Immature natural killer cell (primary cell): ENCODE data around the gene DPP10. TPM values are rescaled to one million over a fixed set of nuclear protein-coding genes. Genes with fewer than 3 reads are reported as not detected.

Experiments
- DNase-seq, 3 donors: peaks; one replicate each; pipeline ENCODE4 v3.0.0; 2022; ENCODE audit warnings: mixed read lengths in 1 of 3
- H3K27ac Mint-ChIP-seq, 6 donors: one replicate each; pipeline ENCODE4 v1.8.0; 2020; ENCODE audit warnings: mixed read lengths in 6 of 6, mild to moderate bottlenecking in 5 of 6, inconsistent platforms in 4 of 6, moderate library complexity in 3 of 6
- H3K27me3 Mint-ChIP-seq, 3 donors: one replicate each; pipeline ENCODE4 v1.8.0; 2020 to 2021; ENCODE audit warnings: low read depth in 3 of 3, mild to moderate bottlenecking in 3 of 3, mixed read lengths in 3 of 3, moderate library complexity in 3 of 3, inconsistent platforms in 1 of 3
- H3K36me3 Mint-ChIP-seq, 3 donors: one replicate each; pipeline ENCODE4 v1.8.0; 2020; ENCODE audit warnings: mixed read lengths in 3 of 3, inconsistent platforms in 2 of 3, mild to moderate bottlenecking in 2 of 3
- H3K4me1 Mint-ChIP-seq, 2 donors: one replicate each; pipeline ENCODE4 v1.8.0; 2020; ENCODE audit warnings: inconsistent platforms in 2 of 2, mild to moderate bottlenecking in 2 of 2, mixed read lengths in 2 of 2, moderate library complexity in 1 of 2
- H3K4me3 Mint-ChIP-seq, 5 donors: one replicate each; pipeline ENCODE4 v1.8.0; 2020; ENCODE audit warnings: mild to moderate bottlenecking in 5 of 5, mixed read lengths in 5 of 5, inconsistent platforms in 3 of 5, moderate library complexity in 3 of 5
- H3K9me3 Mint-ChIP-seq, 6 donors: one replicate each; pipeline ENCODE4 v1.8.0; 2020; ENCODE audit warnings: mild to moderate bottlenecking in 6 of 6, mixed read lengths in 6 of 6, inconsistent platforms in 4 of 6, moderate library complexity in 3 of 6
- polyA plus RNA-seq, 3 donors: library from polyadenylated mRNA; unstranded; fragments of 300-500 nt; fragmentation: Illumina TruSeq; gene quantifications; one replicate each; pipeline ENCODE4 v1.2.3, GENCODE V29; 2021

The DPP10 gene
- polyA plus RNA-seq, 3 donors from 2014 or later, result not detected

DNA sequence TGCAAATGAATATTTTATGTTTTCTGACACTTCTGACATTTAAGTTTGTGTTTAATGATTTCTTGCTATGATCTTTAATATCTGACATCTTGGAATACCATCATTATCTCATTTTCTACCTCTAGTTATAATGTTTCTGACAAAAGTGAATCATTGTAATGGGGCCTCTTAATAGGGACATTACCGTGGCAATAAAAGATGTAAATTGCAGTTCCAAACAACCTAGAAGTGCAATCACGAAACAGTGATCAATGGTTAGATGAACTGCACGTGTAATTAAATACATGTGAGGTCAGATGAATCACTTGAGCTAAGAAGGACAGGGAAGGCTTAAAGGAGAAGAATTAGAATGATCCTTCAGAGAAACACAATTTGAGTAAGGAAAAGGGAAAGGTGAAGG lies 1078.3 kb downstream of the DPP10 start:
- DNase-seq, result no peak
- H3K27ac Mint-ChIP-seq, result no peak overlapping the region

DNA sequence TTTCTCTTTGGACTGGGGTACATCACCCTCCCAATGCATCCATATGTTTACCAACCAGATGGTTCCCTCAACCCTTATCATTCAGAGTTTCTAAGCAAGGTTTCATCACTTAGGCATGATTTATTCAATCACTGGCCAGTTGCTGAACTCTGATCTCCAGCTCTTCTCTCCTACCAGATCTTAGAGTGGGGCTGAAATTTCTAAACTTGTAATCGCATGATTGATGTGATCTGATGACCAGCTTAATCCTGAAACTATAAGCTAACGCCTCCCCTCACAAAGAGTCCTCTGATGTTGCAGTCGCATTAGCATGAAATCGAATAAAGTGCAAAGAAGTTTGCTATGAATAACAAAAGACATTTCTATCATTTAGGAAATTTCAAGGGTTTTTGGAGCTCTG lies 1082.0 kb downstream of the DPP10 start:
- no peak for DNase-seq
- H3K27me3 Mint-ChIP-seq, result peaks cover 0 to 1% (median 0%) of the 10 kb centered on the region in 3 donors

More for the DNA sequence above, 1078.3 kb downstream of the DPP10 start:
- Mint-ChIP-seq H3K4me3 (no peak overlapping the region), H3K9me3 (peaks cover 9 to 42% (median 33%) of the 10 kb centered on the region in 6 donors), H3K4me1 (no peaks in the 10 kb centered on the region), H3K36me3 (peaks cover 0 to 3% (median 0%) of the 10 kb centered on the region in 3 donors), H3K27me3 (peaks cover 0 to 1% (median 0%) of the 10 kb centered on the region in 3 donors)

DNA sequence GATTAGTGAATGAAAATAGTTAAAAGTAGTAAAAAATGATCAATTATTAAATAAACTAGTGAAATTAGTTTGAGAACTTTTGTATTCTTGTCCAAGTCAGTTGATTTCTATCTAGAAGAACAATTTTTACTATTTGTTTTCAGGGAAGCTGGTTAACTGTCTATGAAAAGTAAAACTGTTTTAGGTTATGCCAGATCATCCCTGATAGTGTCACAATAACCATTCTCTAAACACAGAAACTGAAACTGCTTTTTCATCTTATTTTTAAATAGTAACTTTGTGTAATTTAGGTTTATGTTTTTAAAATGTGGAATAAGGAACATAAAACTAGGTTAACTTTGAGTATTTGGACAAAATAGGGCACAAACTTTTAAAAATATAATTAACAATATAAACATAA lies 1087.2 kb downstream of the DPP10 start:
- Mint-ChIP-seq H3K27ac (no peak overlapping the region), H3K4me3 (no peak overlapping the region), H3K36me3 (no peaks in the 10 kb centered on the region), H3K27me3 (no peaks in the 10 kb centered on the region), H3K4me1 (no peaks in the 10 kb centered on the region), H3K9me3 (peaks cover 3 to 50% (median 18%) of the 10 kb centered on the region in 6 donors)
- no peak for DNase-seq

More for the DNA sequence above, 1082.0 kb downstream of the DPP10 start:
- H3K27ac Mint-ChIP-seq, result no peak overlapping the region
- H3K4me3 Mint-ChIP-seq, result no peak overlapping the region
- H3K36me3 Mint-ChIP-seq, result peaks cover 0 to 3% (median 0%) of the 10 kb centered on the region in 3 donors
- H3K9me3 Mint-ChIP-seq, result peaks cover 13 to 54% (median 38%) of the 10 kb centered on the region in 6 donors
- H3K4me1 Mint-ChIP-seq, result no peaks in the 10 kb centered on the region

DNA sequence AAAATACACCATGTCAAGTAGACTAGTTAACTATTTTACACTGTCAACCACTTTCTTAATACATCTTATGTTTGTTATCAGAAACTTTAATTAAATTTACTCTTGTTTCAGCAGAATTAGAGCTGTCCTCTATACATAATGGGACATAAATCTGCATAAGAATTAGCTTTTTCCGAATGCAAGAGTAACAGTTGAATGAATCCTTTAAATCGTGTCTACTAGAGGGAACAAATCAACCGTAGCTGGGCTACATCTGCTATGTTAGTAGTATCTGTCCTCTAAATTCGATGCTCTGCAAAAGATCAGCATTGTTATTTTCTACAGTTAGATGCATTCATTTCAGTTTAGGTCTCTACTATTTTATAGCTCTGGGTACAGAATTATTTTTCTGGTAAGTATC lies 1090.6 kb downstream of the DPP10 start:
- Mint-ChIP-seq H3K27ac (no peak overlapping the region), H3K9me3 (peaks cover 0 to 38% (median 16%) of the 10 kb centered on the region in 6 donors), H3K27me3 (no peaks in the 10 kb centered on the region), H3K4me3 (no peak overlapping the region), H3K36me3 (no peaks in the 10 kb centered on the region), H3K4me1 (no peaks in the 10 kb centered on the region)
- DNase-seq, result no peak

DNA sequence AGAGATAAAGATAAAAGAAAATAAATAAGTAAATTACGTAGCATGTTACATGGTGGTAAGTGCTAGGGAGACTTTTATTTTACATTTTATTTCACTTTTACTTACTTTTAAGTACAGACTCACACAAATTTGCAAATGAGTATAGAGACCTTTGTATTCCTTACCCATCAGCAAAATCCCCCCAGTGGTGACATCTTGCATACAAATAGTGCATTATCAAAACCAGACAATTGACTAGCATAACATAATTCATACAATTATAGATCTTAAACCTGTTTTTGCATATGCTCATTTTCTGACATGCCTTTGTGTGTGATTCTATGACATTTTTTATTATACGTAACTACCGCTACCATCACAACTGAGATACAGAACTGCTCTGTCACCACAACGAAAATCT lies 1099.4 kb downstream of the DPP10 start:
- H3K27me3 Mint-ChIP-seq, result peaks cover 0 to 1% (median 0%) of the 10 kb centered on the region in 3 donors
- no peak overlapping the region for H3K4me3 Mint-ChIP-seq
- no peak for DNase-seq
- H3K9me3 Mint-ChIP-seq, result peaks cover 5 to 46% (median 32%) of the 10 kb centered on the region in 6 donors
- no peaks in the 10 kb centered on the region for H3K4me1 Mint-ChIP-seq
- H3K36me3 Mint-ChIP-seq, result peaks cover 0 to 3% (median 0%) of the 10 kb centered on the region in 3 donors
- H3K27ac Mint-ChIP-seq, result no peak overlapping the region

DNA sequence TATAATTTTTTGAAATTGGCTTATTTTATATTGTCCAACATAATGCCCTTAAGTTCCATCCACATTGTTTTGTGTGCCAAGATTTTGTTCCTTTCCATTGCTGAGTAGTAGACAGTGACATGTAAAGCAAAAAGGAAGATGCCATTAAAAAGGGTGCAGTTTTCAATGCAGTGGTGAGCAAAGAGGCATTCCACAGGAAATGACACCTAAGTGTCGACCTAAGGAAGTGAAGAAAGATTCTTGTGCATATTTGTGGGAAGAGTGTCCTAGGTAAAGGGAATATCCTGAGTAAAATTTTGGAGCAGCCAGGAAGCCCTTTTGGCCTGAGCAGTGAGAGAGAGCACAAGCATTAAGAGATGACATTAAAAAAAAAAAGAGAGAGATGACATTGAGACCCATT lies 1099.9 kb downstream of the DPP10 start:
- Mint-ChIP-seq H3K27me3 (peaks cover 0 to 1% (median 0%) of the 10 kb centered on the region in 3 donors), H3K9me3 (peaks cover 5 to 42% (median 32%) of the 10 kb centered on the region in 6 donors), H3K4me3 (no peak overlapping the region), H3K27ac (no peak overlapping the region), H3K4me1 (no peaks in the 10 kb centered on the region), H3K36me3 (peaks cover 0 to 3% (median 0%) of the 10 kb centered on the region in 3 donors)
- no peak for DNase-seq

DNA sequence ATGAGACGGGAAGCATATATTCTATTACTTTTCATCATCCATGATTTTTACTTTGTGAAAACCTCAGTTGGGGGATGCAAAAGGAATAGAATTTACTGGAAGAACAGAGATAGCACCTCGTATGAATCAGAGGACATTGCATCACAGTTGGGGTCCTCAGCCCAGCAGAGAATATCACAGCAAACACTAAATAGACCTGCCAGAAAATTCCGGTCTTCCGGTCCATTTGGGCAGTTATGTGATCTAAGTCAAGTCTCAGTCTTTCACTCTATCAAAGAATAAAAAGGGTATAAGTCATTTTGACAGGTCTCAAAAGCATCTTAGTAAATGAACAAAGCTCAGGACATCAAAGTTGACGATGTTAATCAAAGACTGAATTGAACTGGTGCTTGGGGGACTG lies 1100.6 kb downstream of the DPP10 start:
- no peak for DNase-seq
- Mint-ChIP-seq H3K4me3 (no peak overlapping the region), H3K36me3 (peaks cover 0 to 3% (median 0%) of the 10 kb centered on the region in 3 donors), H3K9me3 (peaks cover 5 to 42% (median 31%) of the 10 kb centered on the region in 6 donors), H3K27me3 (peaks cover 0 to 1% (median 0%) of the 10 kb centered on the region in 3 donors), H3K4me1 (no peaks in the 10 kb centered on the region), H3K27ac (no peak overlapping the region)

DNA sequence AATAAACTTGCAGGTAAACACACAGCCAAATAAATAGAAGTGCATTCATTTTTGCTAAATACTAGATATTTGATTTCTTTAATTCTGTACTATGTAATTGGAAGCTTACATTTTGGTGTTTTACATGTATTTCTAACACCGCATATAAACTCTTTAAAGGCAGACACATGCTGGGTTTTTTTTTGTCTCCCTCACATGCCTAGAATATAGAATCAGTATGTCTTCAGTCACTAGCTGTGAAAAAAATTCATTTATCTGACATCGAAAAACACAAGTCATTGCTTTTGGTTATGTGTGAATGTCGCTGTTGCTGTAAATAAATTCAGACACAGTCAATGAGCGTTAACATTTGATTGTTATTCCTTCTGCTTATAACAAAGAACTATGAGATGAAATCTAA lies 1101.0 kb downstream of the DPP10 start:
- Mint-ChIP-seq H3K27me3 (peaks cover 0 to 1% (median 0%) of the 10 kb centered on the region in 3 donors), H3K36me3 (peaks cover 0 to 3% (median 0%) of the 10 kb centered on the region in 3 donors), H3K4me1 (no peaks in the 10 kb centered on the region), H3K27ac (no peak overlapping the region), H3K4me3 (no peak overlapping the region), H3K9me3 (peaks cover 5 to 42% (median 33%) of the 10 kb centered on the region in 6 donors)
- no peak for DNase-seq

DNA sequence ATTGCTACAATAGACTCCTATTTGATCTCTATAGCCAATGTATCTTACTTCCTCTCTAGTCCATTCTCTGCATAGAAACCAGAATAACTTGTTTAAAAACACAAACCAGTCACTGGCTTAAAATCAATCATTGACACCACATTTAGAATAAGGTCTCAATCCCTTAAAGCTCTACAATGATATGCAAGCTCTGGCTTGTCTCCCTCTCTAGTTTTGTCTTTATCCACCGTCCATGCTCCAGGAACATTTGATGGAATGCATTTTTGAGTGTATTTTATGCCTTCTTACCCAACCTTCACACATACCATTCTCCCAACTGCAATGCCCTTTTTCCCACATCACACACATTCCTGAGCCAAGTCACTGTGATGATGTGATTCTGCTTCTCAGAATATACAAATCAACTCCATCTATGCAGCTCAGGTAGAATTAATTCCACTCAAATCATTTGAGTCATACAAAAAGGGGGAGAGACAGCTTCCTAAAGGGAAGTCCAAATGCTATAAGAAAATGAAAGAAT lies 1107.2 kb downstream of the DPP10 start:
- Mint-ChIP-seq H3K4me1 (no peaks in the 10 kb centered on the region), H3K27ac (no peak overlapping the region), H3K9me3 (peaks cover 16 to 58% (median 35%) of the 10 kb centered on the region in 6 donors), H3K36me3 (no peaks in the 10 kb centered on the region), H3K4me3 (no peak overlapping the region), H3K27me3 (no peaks in the 10 kb centered on the region)
- DNase-seq, result no peak

DNA sequence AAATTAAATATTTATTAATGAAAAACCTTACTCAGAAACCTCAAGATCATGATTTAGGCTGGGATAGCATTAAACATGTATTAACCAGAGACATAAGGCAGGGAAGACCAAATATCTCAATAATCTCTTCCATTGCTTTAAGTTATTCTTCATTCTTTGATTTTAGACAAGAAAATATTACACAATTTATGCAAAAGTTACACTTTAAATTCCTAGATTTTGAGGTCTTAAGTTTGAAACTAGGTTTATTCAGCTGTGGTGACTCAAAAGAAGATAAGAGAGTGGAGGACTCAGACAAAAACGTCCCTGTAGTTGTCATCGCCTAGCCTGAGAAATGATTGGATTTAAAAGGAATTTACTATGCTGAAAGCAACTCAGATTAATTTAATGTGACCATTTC lies 1110.3 kb downstream of the DPP10 start:
- DNase-seq, result no peak
- no peak overlapping the region for H3K27ac Mint-ChIP-seq
- no peaks in the 10 kb centered on the region for H3K27me3 Mint-ChIP-seq
- no peak overlapping the region for H3K4me3 Mint-ChIP-seq
- H3K36me3 Mint-ChIP-seq, result no peaks in the 10 kb centered on the region
- peaks cover 21 to 54% (median 29%) of the 10 kb centered on the region in 6 donors for H3K9me3 Mint-ChIP-seq
- H3K4me1 Mint-ChIP-seq, result no peaks in the 10 kb centered on the region

DNA sequence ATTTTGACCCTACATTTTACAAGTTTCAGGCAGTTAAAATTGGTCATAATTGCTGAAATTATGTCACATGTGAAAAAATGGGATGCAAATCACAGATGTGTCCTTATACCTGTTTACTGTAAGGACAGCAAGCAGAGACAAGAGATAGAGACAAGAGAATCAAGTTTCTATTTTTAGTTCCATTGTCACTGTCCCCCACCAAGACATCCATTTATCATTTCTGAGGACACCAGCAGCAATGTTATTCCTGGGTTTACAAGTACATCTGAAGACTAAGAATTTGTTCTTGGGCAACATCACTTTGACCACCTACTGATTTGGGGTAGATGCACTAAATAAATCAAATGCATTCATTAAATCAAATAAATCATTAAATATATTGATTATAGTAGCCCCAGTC lies 1111.7 kb downstream of the DPP10 start:
- Mint-ChIP-seq H3K4me3 (no peak overlapping the region), H3K27ac (no peak overlapping the region), H3K36me3 (no peaks in the 10 kb centered on the region), H3K27me3 (no peaks in the 10 kb centered on the region), H3K9me3 (peaks cover 16 to 49% (median 25%) of the 10 kb centered on the region in 6 donors), H3K4me1 (no peaks in the 10 kb centered on the region)
- DNase-seq, result no peak

DNA sequence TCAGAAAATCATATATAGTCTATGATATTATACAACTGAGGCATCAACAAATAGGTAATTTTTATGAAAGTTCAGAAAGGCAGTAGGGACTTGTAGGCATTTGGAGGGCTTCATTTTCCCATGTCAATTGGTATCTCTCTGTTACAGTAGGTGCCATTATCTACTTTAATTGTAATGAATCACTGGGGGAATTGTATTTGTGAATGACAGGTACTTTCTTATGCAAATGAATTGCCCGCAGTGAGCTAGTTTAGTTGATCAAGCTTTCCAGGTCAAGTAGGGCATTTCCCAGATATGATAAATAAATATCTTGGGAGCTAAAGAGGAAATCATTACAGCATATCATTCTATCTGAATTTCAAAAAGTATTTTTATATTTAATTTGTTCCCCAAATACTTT lies 1116.3 kb downstream of the DPP10 start:
- peaks cover 22 to 52% (median 26%) of the 10 kb centered on the region in 6 donors for H3K9me3 Mint-ChIP-seq

DNA sequence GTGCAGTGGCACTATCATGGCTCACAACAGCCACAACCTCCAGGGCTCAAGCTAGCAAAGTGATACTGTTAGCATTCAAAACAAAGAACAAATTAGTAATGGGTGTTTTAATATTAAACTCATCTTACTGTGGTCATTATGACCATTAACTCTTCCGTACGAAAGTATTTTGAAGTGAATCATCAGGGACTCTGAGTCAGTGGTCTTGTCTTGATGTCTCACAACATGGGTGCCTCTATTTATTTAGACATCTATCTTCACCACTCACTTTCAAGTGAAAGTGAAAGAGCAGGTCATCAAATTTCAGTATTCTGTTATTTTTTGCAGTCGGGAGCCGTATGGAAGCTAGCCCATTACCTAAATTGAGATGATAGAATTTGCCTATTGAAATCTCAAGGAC lies 1118.2 kb downstream of the DPP10 start:
- Mint-ChIP-seq H3K9me3 (peaks cover 19 to 45% (median 26%) of the 10 kb centered on the region in 6 donors), H3K27me3 (no peaks in the 10 kb centered on the region), H3K4me3 (no peak overlapping the region), H3K27ac (no peak overlapping the region), H3K36me3 (no peaks in the 10 kb centered on the region), H3K4me1 (no peaks in the 10 kb centered on the region)
- no peak for DNase-seq

More for the DNA sequence above, 1116.3 kb downstream of the DPP10 start:
- Mint-ChIP-seq H3K27me3 (no peaks in the 10 kb centered on the region), H3K4me1 (no peaks in the 10 kb centered on the region), H3K4me3 (no peak overlapping the region), H3K36me3 (no peaks in the 10 kb centered on the region), H3K27ac (no peak overlapping the region)
- no peak for DNase-seq

DNA sequence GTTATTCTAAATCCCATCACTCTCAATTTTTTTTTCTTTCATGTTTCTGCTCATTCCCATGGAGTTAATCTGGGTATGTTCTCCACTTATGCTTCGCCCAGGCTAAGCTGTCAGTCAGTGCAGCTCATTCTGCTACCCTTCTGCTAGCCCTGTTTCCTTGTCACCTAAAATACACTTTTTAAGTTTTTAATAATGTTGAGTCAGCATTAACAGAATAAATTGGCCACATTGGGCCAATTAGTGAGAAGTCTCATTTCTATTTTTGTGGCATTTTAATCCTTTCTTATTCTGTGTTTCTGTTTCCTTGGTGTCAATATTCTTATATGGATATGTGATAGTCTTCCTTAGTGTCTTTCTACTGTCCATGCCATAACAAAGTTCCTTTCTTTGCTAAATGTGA lies 1126.2 kb downstream of the DPP10 start:
- H3K9me3 Mint-ChIP-seq, result peaks cover 0 to 49% (median 18%) of the 10 kb centered on the region in 6 donors
- no peak for DNase-seq
- no peaks in the 10 kb centered on the region for H3K4me1 Mint-ChIP-seq
- no peak overlapping the region for H3K27ac Mint-ChIP-seq
- H3K4me3 Mint-ChIP-seq, result no peak overlapping the region
- peaks cover 0 to 2% (median 0%) of the 10 kb centered on the region in 3 donors for H3K27me3 Mint-ChIP-seq
- peaks cover under 1 to 3% (median under 1%) of the 10 kb centered on the region in 3 donors for H3K36me3 Mint-ChIP-seq

DNA sequence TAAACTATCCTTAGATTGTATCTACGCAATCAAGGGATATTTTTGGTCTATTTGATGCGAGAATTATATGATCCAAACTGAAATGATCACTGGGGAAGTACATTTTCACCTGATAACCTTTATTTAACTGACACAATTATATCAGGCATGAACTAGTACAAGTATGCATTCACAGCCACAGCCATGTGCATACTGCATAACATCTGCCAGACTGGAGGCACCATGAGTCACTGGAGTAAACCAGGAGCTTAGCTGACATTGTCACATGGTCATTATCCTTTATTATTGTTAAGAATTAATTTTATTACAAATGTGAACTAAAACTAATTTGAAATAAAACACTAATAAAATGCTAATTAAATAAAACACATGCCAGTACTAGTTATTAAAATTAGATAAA lies 1127.1 kb downstream of the DPP10 start:
- Mint-ChIP-seq H3K4me3 (no peak overlapping the region), H3K36me3 (peaks cover 3 to 9% (median 5%) of the 10 kb centered on the region in 3 donors)

More for the DNA sequence above, 1127.1 kb downstream of the DPP10 start:
- peaks cover 4 to 58% (median 26%) of the 10 kb centered on the region in 6 donors for H3K9me3 Mint-ChIP-seq
- peaks cover 0 to 2% (median 0%) of the 10 kb centered on the region in 3 donors for H3K27me3 Mint-ChIP-seq
- no peak for DNase-seq
- no peaks in the 10 kb centered on the region for H3K4me1 Mint-ChIP-seq
- H3K27ac Mint-ChIP-seq, result no peak overlapping the region
